GM13976 (cell line): ENCODE measurements around the gene EMC1.
"Not testable (repeated sequence)": the region's sequence is repeated elsewhere in the genome, so short reads cannot be mapped to it uniquely, and the experiment has no call there.

Source experiments
- DNase-seq: peaks from one replicate; pipeline ENCODE4 v3.0.0; 2012; ENCODE audit warnings: low spot score
- CTCF ChIP-seq: IDR thresholded peaks from 2 replicates; pipeline ENCODE4 v1.5.1; 2012; ENCODE audit warnings: borderline replicate concordance, mild to moderate bottlenecking; ENCODE audit not compliant: insufficient read depth; ENCODE audit errors: extremely low read depth, missing control alignments, control extremely low read depth
- in situ Hi-C: fragments of 300-500 bp; cut with MboI; formaldehyde crosslinking; loops from one replicate; pipeline ENCODE4 v1.12.0; 2022; ENCODE audit warnings: low sequenced_read_pairs, mixed read lengths, inconsistent platforms; ENCODE audit not compliant: unreplicated experiment

EMC1 gene

GRCh38 chr1:19220080-19220846 is 31.1 kb downstream of the EMC1 start:
- TF ChIP-seq CTCF, result no peak
- in situ Hi-C loops, result no loop called here
- DNase-seq, result peak; percentile 32

- TF ChIP-seq CTCF, result no peak
- in situ Hi-C loops, result no loop called here
- no peak for DNase-seq
Measured at GRCh38 chr1:19219451-19219850, 31.9 kb downstream of the EMC1 start.

- in situ Hi-C loops, DNase-seq: not testable (repeated sequence)
Measured at GRCh38 chr1:19216585-19216984, 34.7 kb downstream of the EMC1 start.

GRCh38 chr1:19213580-19213979 is 37.7 kb downstream of the EMC1 start:
- no peak for DNase-seq
- no peak for TF ChIP-seq CTCF

GRCh38 chr1:19212167-19212566 is 39.2 kb downstream of the EMC1 start:
- no peak for DNase-seq
- in situ Hi-C loops, result no loop called here
- TF ChIP-seq CTCF, result no peak

More at GRCh38 chr1:19213580-19213979, 37.7 kb downstream of the EMC1 start:
- in situ Hi-C loops, result no loop called here

GRCh38 chr1:19210772-19211549 is 40.4 kb downstream of the EMC1 start:
- DNase-seq, result no peak
- TF ChIP-seq CTCF, result no peak
- in situ Hi-C loops, result no loop called here
